Ovary (tissue), 9 donors: ENCODE results near the gene IKZF4. TPM values are rescaled to one million over a fixed set of nuclear protein-coding genes. Genes with fewer than 3 reads are reported as not detected.

Experiments
- DNase-seq, 5 donors: peaks; one replicate each; pipeline ENCODE4 v3.0.0-alpha.2; 2019 to 2020
- H3K27ac ChIP-seq, 2 donors: fragments of 200-600 bp; one replicate each; pipeline versions ENCODE4 v1.5.1 to v1.8.0; 2019 to 2022
- H3K27me3 ChIP-seq: fragments of 200-600 bp; one replicate; pipeline ENCODE4 v1.8.0; 2022
- H3K36me3 ChIP-seq: fragments of 200-600 bp; sonication (generic); one replicate; pipeline ENCODE4 v1.5.1; 2019
- H3K4me1 ChIP-seq: one replicate; pipeline ENCODE4 v1.8.1; 2013; ENCODE audit warnings: mild to moderate bottlenecking, moderate library complexity; ENCODE audit not compliant: insufficient read depth
- H3K4me3 ChIP-seq: fragments of 200-600 bp; sonication (generic); one replicate; pipeline ENCODE4 v1.5.1; 2017
- H3K9me3 ChIP-seq, 2 donors: fragments of 200-600 bp in 1 of 2; sonication (generic) in 1 of 2; one replicate each; pipeline versions ENCODE4 v1.5.1 to v1.8.1; 2013 to 2019; ENCODE audit warnings: mild to moderate bottlenecking in 1 of 2, moderate library complexity in 1 of 2
- CTCF ChIP-seq, 3 donors: fragments of 450-650 bp in 2 of 3; fragments of 200-600 bp in 1 of 3; IDR thresholded peaks; one replicate each; pipeline versions ENCODE4 v1.5.1 to v1.8.0; 2016 to 2022; ENCODE audit warnings: antibody characterized with exemption in 3 of 3, mild to moderate bottlenecking in 1 of 3
- EP300 ChIP-seq: sonication (generic); formaldehyde crosslinking; IDR thresholded peaks from one replicate; pipeline ENCODE4 v1.6.1; 2017; ENCODE audit warnings: antibody characterized with exemption
- POLR2A ChIP-seq: fragments of 450-650 bp; IDR thresholded peaks from one replicate; pipeline ENCODE4 v1.6.1; 2017; ENCODE audit warnings: antibody characterized with exemption, mild to moderate bottlenecking, moderate library complexity
- WGBS, 3 donors: extraction: QIAGEN DNeasy Blood & Tissue Kit in 1 of 3; methylation state at CpG; one replicate each; pipeline versions ENCODE4 v1.1.5 to v1.1.7; 2013 to 2017; 5-methylcytosine and 5-hydroxymethylcytosine counted together
- intact Hi-C, 4 donors: fragments of 100-400 bp; cut with DNase I; formaldehyde crosslinking; loops; one replicate each; pipeline versions ENCODE4 v1.11.0 to v1.15.1; 2022 to 2023
- polyA plus RNA-seq, 2 donors: library from polyadenylated mRNA; stranded (reverse); fragments of 200-250 nt in 1 of 2; fragments of 350-450 nt in 1 of 2; fragmentation: Illumina TruSeq in 1 of 2; extraction: RNeasy Lipid Tissue Mini Kit (QIAGEN cat#74804) in 1 of 2; gene quantifications; one replicate each; pipeline ENCODE4 v1.2.3, GENCODE V29; 2013 to 2014
- total RNA-seq, 7 donors: library from RNA; depleted of rRNA in 2 of 7; stranded (reverse); fragments of >200 nt in 2 of 7; fragmentation: NEBNext Ultra II Directional in 3 of 7; extraction: Animal tissue kit (Norgen Biotek cat#: 25700) in 3 of 7; gene quantifications; one replicate each; pipeline versions ENCODE4 v1.1.0 to v1.2.4, GENCODE V29; 2016 to 2023
- donor health status: DM: no; HTN: no; CAD: no; lungs with moderate emphysema.
- donor health status: DM: no; HTN: no; CAD: no.
- donor health status: Bipolar disorder and iron deficiency.
- donor health status: DM: yes; HTN: yes; CAD: no.
- donor health status: DM: no; HTN: no; CAD: no.
- donor health status: DM: yes; HTN: yes; CAD: no.

IKZF4 gene
- total and polyA plus RNA-seq, 9 donors = 4.0 to 33.2 (median 15.9) TPM

GRCh38 chr12:56086096-56086495, 65.3 kb downstream of the IKZF4 start:
- Histone ChIP-seq H3K9me3 (no peaks in the 10 kb centered on the region), H3K4me3 (no peak overlapping the region), H3K27ac (no peak overlapping the region), H3K36me3 (no peaks in the 10 kb centered on the region), H3K27me3 (no peaks in the 10 kb centered on the region), H3K4me1 (no peaks in the 10 kb centered on the region)
- intact Hi-C loops = no loop called here
- WGBS, 3 donors = 73 to 74% (median 73%) methylated on average over 3 of the region's 3 CpGs
- DNase-seq = no peak
- TF ChIP-seq CTCF (IDR thresholded peaks at IDR 0.05) = no peak

GRCh38 chr12:56086608-56087007, 65.8 kb downstream of the IKZF4 start:
- intact Hi-C loops = no loop called here
- H3K4me3 ChIP-seq = no peak overlapping the region
- TF ChIP-seq EP300 (no peak), POLR2A (no peak), CTCF (IDR thresholded peaks at IDR 0.05) (no peak)
- no peak overlapping the region for H3K27ac ChIP-seq
- no peaks in the 10 kb centered on the region for H3K4me1 ChIP-seq
- no peak for DNase-seq
- no peaks in the 10 kb centered on the region for H3K36me3 ChIP-seq
- no peaks in the 10 kb centered on the region for H3K27me3 ChIP-seq
- no peaks in the 10 kb centered on the region for H3K9me3 ChIP-seq
- WGBS, 3 donors = 85 to 91% (median 88%) methylated on average over 6 of the region's 6 CpGs

- Histone ChIP-seq H3K4me3 (no peak overlapping the region), H3K9me3 (no peaks in the 10 kb centered on the region), H3K27ac (no peak overlapping the region), H3K27me3 (no peaks in the 10 kb centered on the region), H3K4me1 (no peaks in the 10 kb centered on the region), H3K36me3 (no peaks in the 10 kb centered on the region)
- DNase-seq = no peak
- 78 to 84% (median 78%) methylated on average over 6 of the region's 6 CpGs for WGBS, 3 donors
- TF ChIP-seq EP300 (no peak), POLR2A (no peak), CTCF (IDR thresholded peaks at IDR 0.05) (no peak)
- intact Hi-C loops = no loop called here
Observed at GRCh38 chr12:56087220-56087619, 66.4 kb downstream of the IKZF4 start.

Other genes with a start within 250 kb of the IKZF4 start
- 10 to 100 TPM; 48.0 to 60.8 (median 58.6) TPM for gene SARNP, start 203.3 kb upstream of the IKZF4 start, total RNA-seq
- gene SARNP, start 203.3 kb upstream of the IKZF4 start, polyA plus RNA-seq = 10 to 100 TPM; 71.6 to 89.3 TPM
- 10 to 100 TPM in 6 of 7 donors, 1 to 10 TPM in 1; 8.6 to 38.9 (median 20.8) TPM for gene ORMDL2, start 203.0 kb upstream of the IKZF4 start, total RNA-seq
- gene ORMDL2, start 203.0 kb upstream of the IKZF4 start, polyA plus RNA-seq = 10 to 100 TPM; 15.7 to 35.5 TPM
- gene DNAJC14, start 191.5 kb upstream of the IKZF4 start, total RNA-seq = 10 to 100 TPM; 15.7 to 32.8 (median 23.0) TPM
- 10 to 100 TPM; 19.3 to 26.8 TPM for gene DNAJC14, start 191.5 kb upstream of the IKZF4 start, polyA plus RNA-seq
- 10 to 100 TPM in 6 of 7 donors, 1 to 10 TPM in 1; 3.6 to 42.7 (median 23.3) TPM for gene MMP19, start 178.1 kb upstream of the IKZF4 start, total RNA-seq
- gene MMP19, start 178.1 kb upstream of the IKZF4 start, polyA plus RNA-seq = 10 to 100 TPM; 11.3 to 23.3 TPM
- gene PYM1, start 93.1 kb upstream of the IKZF4 start, total RNA-seq = 10 to 100 TPM; 18.9 to 25.7 (median 21.7) TPM
- 10 to 100 TPM; 22.5 to 25.2 TPM for gene PYM1, start 93.1 kb upstream of the IKZF4 start, polyA plus RNA-seq
- 10 to 100 TPM; 13.3 to 50.1 (median 26.0) TPM for gene DGKA, start 89.9 kb upstream of the IKZF4 start, total RNA-seq
- 10 to 100 TPM; 15.7 to 40.4 TPM for gene DGKA, start 89.9 kb upstream of the IKZF4 start, polyA plus RNA-seq
- gene PMEL, start 55.0 kb upstream of the IKZF4 start, total RNA-seq = 10 to 100 TPM in 1 of 7 donors, 1 to 10 TPM in 6; 2.0 to 11.5 (median 3.7) TPM
- gene PMEL, start 55.0 kb upstream of the IKZF4 start, polyA plus RNA-seq = 1 to 10 TPM; 2.0 to 2.7 TPM
- gene CDK2, start 54.2 kb upstream of the IKZF4 start, total RNA-seq = 10 to 100 TPM; 18.3 to 33.9 (median 31.3) TPM
- gene CDK2, start 54.2 kb upstream of the IKZF4 start, polyA plus RNA-seq = 10 to 100 TPM; 21.7 to 21.8 TPM
- gene RAB5B, start 47.0 kb upstream of the IKZF4 start, total RNA-seq = 100 to 1,000 TPM in 5 of 7 donors, 10 to 100 TPM in 2; 60.4 to 136 (median 117) TPM
- gene RAB5B, start 47.0 kb upstream of the IKZF4 start, polyA plus RNA-seq = 100 to 1,000 TPM in 1 of 2 donors, 10 to 100 TPM in 1; 81.7 to 217 TPM
- gene SUOX, start 23.8 kb upstream of the IKZF4 start, total RNA-seq = 10 to 100 TPM; 22.1 to 39.4 (median 31.9) TPM
- 10 to 100 TPM; 18.0 to 34.2 TPM for gene SUOX, start 23.8 kb upstream of the IKZF4 start, polyA plus RNA-seq
- 1,000 to 10,000 TPM in 1 of 7 donors, 100 to 1,000 TPM in 2, 10 to 100 TPM in 4; 16.2 to 2,562 (median 59.7) TPM for gene RPS26, start 20.9 kb downstream of the IKZF4 start, total RNA-seq
- gene RPS26, start 20.9 kb downstream of the IKZF4 start, polyA plus RNA-seq = 1,000 to 10,000 TPM in 1 of 2 donors, 100 to 1,000 TPM in 1; 198 to 1,468 TPM
- gene ERBB3, start 59.1 kb downstream of the IKZF4 start, total RNA-seq = 10 to 100 TPM in 1 of 7 donors, 1 to 10 TPM in 5, under 1 TPM in 1; 0.72 to 20.6 (median 3.3) TPM
- gene ERBB3, start 59.1 kb downstream of the IKZF4 start, polyA plus RNA-seq = 1 to 10 TPM; 1.1 to 5.0 TPM
- 10 to 100 TPM; 65.6 to 86.2 (median 77.0) TPM for gene PA2G4, start 83.5 kb downstream of the IKZF4 start, total RNA-seq
- gene PA2G4, start 83.5 kb downstream of the IKZF4 start, polyA plus RNA-seq = 100 to 1,000 TPM in 1 of 2 donors, 10 to 100 TPM in 1; 86.5 to 219 TPM
- 1,000 to 10,000 TPM; 6,021 to 8,245 (median 6,510) TPM for gene RPL41, start 95.6 kb downstream of the IKZF4 start, total RNA-seq
- gene RPL41, start 95.6 kb downstream of the IKZF4 start, polyA plus RNA-seq = over 10,000 TPM; 11,306 to 11,451 TPM
- 10 to 100 TPM in 4 of 7 donors, 1 to 10 TPM in 3; 1.8 to 14.7 (median 10.7) TPM for gene ZC3H10, start 97.2 kb downstream of the IKZF4 start, total RNA-seq
- gene ZC3H10, start 97.2 kb downstream of the IKZF4 start, polyA plus RNA-seq = 1 to 10 TPM; 4.4 to 5.2 TPM
- gene ESYT1, start 107.2 kb downstream of the IKZF4 start, total RNA-seq = 100 to 1,000 TPM in 3 of 7 donors, 10 to 100 TPM in 4; 80.3 to 139 (median 97.3) TPM
- gene ESYT1, start 107.2 kb downstream of the IKZF4 start, polyA plus RNA-seq = 100 to 1,000 TPM in 1 of 2 donors, 10 to 100 TPM in 1; 62.3 to 102 TPM
- 10 to 100 TPM; 65.9 to 99.2 (median 73.4) TPM for gene MYL6B, start 131.5 kb downstream of the IKZF4 start, total RNA-seq
- 10 to 100 TPM; 32.8 to 77.3 TPM for gene MYL6B, start 131.5 kb downstream of the IKZF4 start, polyA plus RNA-seq
- gene MYL6, start 137.3 kb downstream of the IKZF4 start, total RNA-seq = 1,000 to 10,000 TPM in 5 of 7 donors, 100 to 1,000 TPM in 2; 782 to 1,485 (median 1,329) TPM
- gene MYL6, start 137.3 kb downstream of the IKZF4 start, polyA plus RNA-seq = 1,000 to 10,000 TPM; 1,579 to 3,375 TPM
- gene SMARCC2, start 168.4 kb downstream of the IKZF4 start, total RNA-seq = 100 to 1,000 TPM in 5 of 7 donors, 10 to 100 TPM in 2; 57.9 to 172 (median 117) TPM
- 100 to 1,000 TPM in 1 of 2 donors, 10 to 100 TPM in 1; 66.4 to 139 TPM for gene SMARCC2, start 168.4 kb downstream of the IKZF4 start, polyA plus RNA-seq
- 10 to 100 TPM; 34.1 to 55.6 (median 40.6) TPM for gene RNF41, start 200.9 kb downstream of the IKZF4 start, total RNA-seq
- gene RNF41, start 200.9 kb downstream of the IKZF4 start, polyA plus RNA-seq = 10 to 100 TPM; 29.4 to 45.1 TPM
- gene NABP2, start 203.3 kb downstream of the IKZF4 start, total RNA-seq = 10 to 100 TPM; 19.8 to 43.7 (median 28.9) TPM
- 10 to 100 TPM; 25.0 to 37.5 TPM for gene NABP2, start 203.3 kb downstream of the IKZF4 start, polyA plus RNA-seq
- under 1 TPM; 0.25 to 0.85 (median 0.69) TPM for gene SLC39A5, start 209.0 kb downstream of the IKZF4 start, total RNA-seq
- gene SLC39A5, start 209.0 kb downstream of the IKZF4 start, polyA plus RNA-seq = under 1 TPM in 1 of 2 donors, not detected in 1; 0.28 TPM
- 10 to 100 TPM in 5 of 7 donors, 1 to 10 TPM in 2; 9.1 to 37.7 (median 28.9) TPM for gene ANKRD52, start 237.3 kb downstream of the IKZF4 start, total RNA-seq
- gene ANKRD52, start 237.3 kb downstream of the IKZF4 start, polyA plus RNA-seq = 10 to 100 TPM; 10.5 to 26.2 TPM
- gene COQ10A, start 245.9 kb downstream of the IKZF4 start, total RNA-seq = 10 to 100 TPM; 11.3 to 31.1 (median 14.9) TPM
- gene COQ10A, start 245.9 kb downstream of the IKZF4 start, polyA plus RNA-seq = 10 to 100 TPM; 13.8 to 20.5 TPM